Lower leg skin (tissue), 4 donors: ENCODE results near the gene ANKH. TPM values are rescaled to one million over a fixed set of nuclear protein-coding genes. Genes with fewer than 3 reads are reported as not detected.

Experiments used
- DNase-seq, 2 donors: peaks; one replicate each; pipeline ENCODE4 v3.0.0-alpha.2; 2019; ENCODE audit warnings: low spot score in 2 of 2
- H3K4me3 ChIP-seq: fragments of 200-600 bp; sonication (generic); 2 replicates; pipeline ENCODE4 v1.5.1; 2017; ENCODE audit warnings: mild to moderate bottlenecking, low read depth; ENCODE audit not compliant: poor library complexity, severe bottlenecking
- POLR2A ChIP-seq, 2 donors: fragments of 450-650 bp; IDR thresholded peaks; one replicate each; pipeline ENCODE4 v1.6.1; 2016 to 2017; ENCODE audit warnings: antibody characterized with exemption in 2 of 2, mild to moderate bottlenecking in 1 of 2, moderate library complexity in 1 of 2
- WGBS, 2 donors: methylation state at CpG; one replicate each; pipeline ENCODE4 v1.1.5; 2018; 5-methylcytosine and 5-hydroxymethylcytosine counted together
- intact Hi-C: fragments of 100-400 bp; cut with DNase I; formaldehyde crosslinking; loops from one replicate; pipeline ENCODE4 v1.15.0; 2023; ENCODE audit warnings: low total_unique reads
- total RNA-seq, 4 donors: library from RNA; depleted of rRNA; stranded (reverse); fragments of >200 nt; gene quantifications; one replicate each; pipeline ENCODE4 v1.1.0, GENCODE V29; 2016
- TF ChIP-seq, protein P1 (sequence below), 3 donors: fragments of 450-650 bp; IDR thresholded peaks; one replicate each; pipeline ENCODE4 v1.5.1; 2016; ENCODE audit warnings: antibody characterized with exemption in 3 of 3, mild to moderate bottlenecking in 3 of 3, moderate library complexity in 2 of 3

Gene ANKH
- total RNA-seq, 4 donors from 2014 or later, result 44.0 to 84.8 (median 67.9) TPM

DNA sequence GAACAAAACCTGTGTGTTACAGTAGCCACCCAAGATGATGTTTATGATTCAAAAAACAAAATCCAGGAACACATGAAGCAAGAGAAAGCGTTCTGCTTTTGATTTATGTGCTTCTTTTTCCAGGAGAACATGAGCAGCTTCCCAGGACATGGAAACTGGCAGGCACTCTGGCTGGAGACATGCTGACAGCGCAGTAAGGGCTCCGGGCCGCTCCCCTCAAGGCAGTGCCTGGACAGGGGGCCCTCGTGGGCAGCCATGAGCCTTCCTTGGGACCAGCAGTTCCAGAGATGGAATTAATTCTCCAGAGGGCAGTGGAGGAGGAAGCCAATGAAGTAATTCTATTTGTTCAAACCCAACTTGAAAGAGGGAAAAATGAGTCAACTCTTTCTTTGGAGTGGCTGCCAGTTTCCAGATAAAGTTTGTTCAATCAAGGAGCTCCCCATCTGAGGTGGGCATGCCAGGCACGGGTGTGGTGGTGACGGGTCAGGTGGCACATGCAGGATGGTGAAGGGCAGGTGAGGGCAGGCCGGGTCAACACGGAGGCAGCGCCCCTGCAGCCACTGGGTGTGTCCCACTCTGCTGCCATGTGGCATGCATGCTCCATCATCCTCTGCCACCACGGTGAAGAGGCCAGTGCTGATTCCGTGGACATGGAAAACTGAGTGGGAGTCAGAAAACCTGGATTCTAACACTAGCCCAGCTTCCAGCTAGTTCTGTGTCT lies 123.2 kb downstream of the ANKH start:
- DNase-seq, result no peak

DNA sequence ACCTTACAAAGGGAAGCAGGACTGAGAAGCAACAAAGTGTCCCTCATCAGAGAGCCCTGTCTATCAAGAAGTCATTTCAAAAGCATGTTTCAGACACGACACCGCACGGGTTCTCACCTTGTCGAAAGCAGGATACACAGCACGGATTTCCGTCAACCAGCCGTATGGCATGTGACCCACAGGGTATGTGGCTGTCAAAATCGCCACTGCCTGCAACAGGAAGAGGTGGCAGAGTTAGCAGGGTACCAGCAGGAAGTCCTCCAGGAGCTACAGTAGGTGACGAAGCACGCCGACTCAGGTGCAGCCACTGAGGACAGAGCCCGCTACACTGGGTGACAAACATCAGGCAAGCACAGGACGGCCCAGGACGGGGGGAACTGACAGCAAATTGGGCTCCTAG lies 125.8 kb downstream of the ANKH start:
- H3K4me3 ChIP-seq, result no peak overlapping the region
- DNase-seq, result no peak
- WGBS, 2 donors, result 95 to 96% methylated on average over 11 to 14 of the region's 14 CpGs
- intact Hi-C loops, result no loop called here
- TF ChIP-seq, protein P1, sequence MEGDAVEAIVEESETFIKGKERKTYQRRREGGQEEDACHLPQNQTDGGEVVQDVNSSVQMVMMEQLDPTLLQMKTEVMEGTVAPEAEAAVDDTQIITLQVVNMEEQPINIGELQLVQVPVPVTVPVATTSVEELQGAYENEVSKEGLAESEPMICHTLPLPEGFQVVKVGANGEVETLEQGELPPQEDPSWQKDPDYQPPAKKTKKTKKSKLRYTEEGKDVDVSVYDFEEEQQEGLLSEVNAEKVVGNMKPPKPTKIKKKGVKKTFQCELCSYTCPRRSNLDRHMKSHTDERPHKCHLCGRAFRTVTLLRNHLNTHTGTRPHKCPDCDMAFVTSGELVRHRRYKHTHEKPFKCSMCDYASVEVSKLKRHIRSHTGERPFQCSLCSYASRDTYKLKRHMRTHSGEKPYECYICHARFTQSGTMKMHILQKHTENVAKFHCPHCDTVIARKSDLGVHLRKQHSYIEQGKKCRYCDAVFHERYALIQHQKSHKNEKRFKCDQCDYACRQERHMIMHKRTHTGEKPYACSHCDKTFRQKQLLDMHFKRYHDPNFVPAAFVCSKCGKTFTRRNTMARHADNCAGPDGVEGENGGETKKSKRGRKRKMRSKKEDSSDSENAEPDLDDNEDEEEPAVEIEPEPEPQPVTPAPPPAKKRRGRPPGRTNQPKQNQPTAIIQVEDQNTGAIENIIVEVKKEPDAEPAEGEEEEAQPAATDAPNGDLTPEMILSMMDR (IDR thresholded peaks at IDR 0.05), result no peak
- no peak for TF ChIP-seq POLR2A (IDR thresholded peaks at IDR 0.05)

More for the DNA sequence above, 123.2 kb downstream of the ANKH start:
- no peak overlapping the region for H3K4me3 ChIP-seq
- 51 to 63% methylated on average over 11 to 12 of the region's 12 CpGs for WGBS, 2 donors
- no peak for TF ChIP-seq POLR2A (IDR thresholded peaks at IDR 0.05)
- TF ChIP-seq, protein P1 (IDR thresholded peaks at IDR 0.05), result no peak
- intact Hi-C loops, result no loop called here

DNA sequence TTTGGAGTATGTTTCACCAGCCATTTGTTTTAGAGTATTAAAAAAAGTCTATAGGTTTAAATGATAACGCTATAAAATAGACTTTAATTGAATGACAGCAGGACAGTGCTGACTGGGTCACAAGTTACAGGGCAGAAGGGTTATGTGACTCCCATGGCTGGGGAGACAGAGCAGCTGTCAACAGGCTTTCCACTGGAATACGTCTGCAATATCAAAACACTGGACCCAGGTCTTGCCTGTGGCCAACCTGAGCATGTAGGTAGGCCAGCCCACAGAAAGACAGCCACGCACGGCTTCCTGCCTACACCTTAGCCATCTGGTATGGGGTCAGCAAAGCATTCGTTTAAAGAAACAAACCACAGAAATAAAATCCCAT lies 126.4 kb downstream of the ANKH start:
- TF ChIP-seq, protein P1 (IDR thresholded peaks at IDR 0.05), result no peak
- no peak for TF ChIP-seq POLR2A (IDR thresholded peaks at IDR 0.05)
- intact Hi-C loops, result no loop called here
- 89 to 92% methylated on average over 5 of the region's 5 CpGs for WGBS, 2 donors
- H3K4me3 ChIP-seq, result no peak overlapping the region
- DNase-seq, result no peak

DNA sequence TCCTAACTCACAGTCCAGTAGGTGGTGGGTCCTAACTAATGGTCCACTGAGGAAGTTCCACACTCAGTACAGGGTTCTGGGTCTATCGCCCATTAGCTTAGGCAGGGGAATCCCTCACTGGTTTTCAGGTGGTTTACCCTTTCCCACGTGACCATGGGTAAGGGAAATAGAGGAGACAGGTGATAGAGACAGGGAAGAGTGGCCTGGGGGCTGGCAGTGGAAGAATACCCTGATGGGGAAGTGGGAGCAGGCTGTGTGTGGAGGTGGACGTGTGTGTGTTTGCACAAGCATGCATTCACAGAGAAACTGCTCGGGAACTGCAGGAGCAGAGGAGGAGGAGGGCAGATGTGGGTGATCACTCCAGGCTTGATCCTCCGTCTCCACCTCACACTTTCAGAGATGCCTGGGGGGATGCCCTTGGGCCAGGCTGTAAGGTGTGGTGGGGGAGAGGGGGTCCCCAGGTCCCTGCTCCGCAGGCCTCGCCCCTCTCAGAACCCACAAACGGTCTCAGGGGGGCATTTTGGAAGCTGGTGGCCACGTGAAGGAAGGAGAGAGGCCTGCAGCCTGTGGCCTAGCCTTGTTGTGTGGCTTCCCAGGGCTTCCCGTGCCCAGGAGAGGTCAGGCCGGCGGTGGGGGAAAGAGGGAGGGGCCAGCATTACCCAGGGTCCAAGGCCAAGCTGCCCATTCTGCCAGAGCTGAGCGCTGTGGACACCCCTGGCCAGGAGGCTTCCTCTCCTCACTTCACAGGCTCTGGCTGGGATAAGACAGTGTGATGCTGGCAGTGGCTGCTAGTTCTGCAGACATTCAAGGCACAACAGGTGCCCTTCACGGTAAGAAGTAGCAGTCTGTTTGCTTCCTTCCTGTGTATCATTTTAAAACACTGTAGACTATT lies 127.0 kb downstream of the ANKH start:
- intact Hi-C loops, result no loop called here
- TF ChIP-seq, protein P1 (IDR thresholded peaks at IDR 0.05), result no peak
- no peak for TF ChIP-seq POLR2A (IDR thresholded peaks at IDR 0.05)
- WGBS, 2 donors, result 92 to 93% methylated on average over 13 to 14 of the region's 14 CpGs
- H3K4me3 ChIP-seq, result no peak overlapping the region
- no peak for DNase-seq

DNA sequence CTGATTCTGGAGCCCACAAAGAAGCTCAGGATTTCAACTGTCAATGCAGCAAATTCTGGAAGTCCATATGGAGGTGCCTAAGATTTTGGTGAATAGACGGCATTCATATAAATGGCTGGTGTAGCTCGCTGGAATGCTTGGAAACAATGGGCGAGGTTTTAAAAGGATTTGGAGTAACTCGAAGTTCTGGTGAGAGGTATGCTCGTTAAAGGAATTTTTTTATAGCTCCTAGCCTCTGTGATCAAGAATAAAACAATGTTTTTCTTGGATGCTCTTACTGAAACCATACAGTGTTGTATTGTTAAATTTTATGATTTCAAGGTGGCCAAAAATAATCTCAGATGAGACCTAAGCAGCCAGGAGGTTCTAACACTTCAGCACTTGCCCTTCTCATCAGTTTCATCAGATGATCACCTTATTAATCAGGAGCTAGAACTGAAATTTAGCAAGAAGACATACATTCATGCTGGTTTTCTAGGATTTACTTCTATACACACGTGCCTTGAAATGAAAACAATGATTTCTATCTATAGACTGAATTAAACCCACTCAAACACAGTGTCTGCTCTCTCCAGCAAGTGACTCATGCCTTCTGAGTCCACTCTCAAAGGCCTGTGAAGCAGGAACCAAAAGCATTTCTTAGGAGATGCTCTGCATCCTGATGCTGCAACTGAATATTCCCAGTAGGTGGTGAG lies 127.8 kb downstream of the ANKH start:
- intact Hi-C loops, result no loop called here
- TF ChIP-seq POLR2A (IDR thresholded peaks at IDR 0.05), result no peak
- TF ChIP-seq, protein P1 (IDR thresholded peaks at IDR 0.05), result no peak
- WGBS, 2 donors, result 69 to 79% methylated on average over 6 of the region's 6 CpGs
- H3K4me3 ChIP-seq, result no peak overlapping the region
- DNase-seq, result no peak
